Measurements from ENCODE around the gene CHST5.
"Not testable (repeated sequence)": the region's sequence is repeated elsewhere in the genome, so short reads cannot be mapped to it uniquely, and the experiment has no call there.

The CHST5 gene

DNA sequence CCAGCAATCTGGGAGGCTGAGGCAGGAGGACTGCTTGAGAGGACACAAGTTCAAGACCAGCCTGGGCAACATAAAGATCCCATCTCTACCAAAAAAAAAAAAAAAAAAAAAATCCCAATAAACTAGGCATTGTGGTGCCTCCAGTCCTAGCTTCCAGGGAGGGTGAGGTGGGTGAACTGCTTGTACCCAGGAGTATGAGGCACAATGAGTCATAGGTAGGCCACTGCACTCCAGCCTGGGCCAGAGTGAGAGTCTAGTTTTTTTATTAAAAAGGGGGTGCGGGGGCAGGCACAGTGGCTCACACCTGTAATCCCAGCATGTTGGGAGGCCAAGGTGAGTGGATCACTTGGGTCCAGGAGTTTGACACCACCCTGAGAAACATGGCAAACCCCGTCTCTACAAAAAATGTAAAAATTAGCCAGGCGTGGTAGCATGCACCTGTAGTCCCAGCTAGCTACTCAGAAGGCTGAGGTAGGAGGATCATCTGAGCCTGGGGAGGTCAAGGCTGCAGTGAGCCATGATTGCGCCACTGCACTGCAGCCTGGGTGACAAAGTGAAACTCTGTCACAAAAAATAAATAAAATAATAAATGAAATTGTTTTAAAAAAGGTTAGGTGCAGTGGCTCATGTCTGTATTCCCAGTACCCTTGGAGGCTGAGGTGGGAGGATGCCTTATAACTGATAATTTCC, 32.8 kb downstream of the CHST5 start:
- no peak for DNase-seq

DNA sequence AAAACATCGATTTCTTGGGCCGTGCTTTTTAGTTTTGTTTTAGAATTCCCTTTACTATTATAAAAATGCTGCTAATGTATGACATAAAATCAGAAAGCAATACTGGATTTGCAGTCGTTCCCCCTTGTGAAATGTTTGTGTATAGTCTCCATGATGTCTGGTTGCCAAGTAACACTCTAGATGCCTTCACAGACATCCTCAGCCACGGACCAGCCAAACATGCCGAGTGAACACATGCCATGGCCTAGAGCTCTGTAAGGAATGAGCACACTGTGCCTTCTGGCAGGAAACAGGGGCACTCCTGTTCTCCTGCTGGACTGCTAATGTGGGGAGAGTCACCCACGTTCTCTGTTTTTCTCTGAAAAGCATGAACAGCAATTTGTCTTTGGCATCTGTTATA, 34.1 kb downstream of the CHST5 start:
- not testable (repeated sequence) for DNase-seq

GRCh38 chr16:75501359-75501758, 34.5 kb downstream of the CHST5 start:
- no peak for DNase-seq

- DNase-seq, result not testable (repeated sequence)
Observed at GRCh38 chr16:75498605-75499322, 37.1 kb downstream of the CHST5 start.

DNA sequence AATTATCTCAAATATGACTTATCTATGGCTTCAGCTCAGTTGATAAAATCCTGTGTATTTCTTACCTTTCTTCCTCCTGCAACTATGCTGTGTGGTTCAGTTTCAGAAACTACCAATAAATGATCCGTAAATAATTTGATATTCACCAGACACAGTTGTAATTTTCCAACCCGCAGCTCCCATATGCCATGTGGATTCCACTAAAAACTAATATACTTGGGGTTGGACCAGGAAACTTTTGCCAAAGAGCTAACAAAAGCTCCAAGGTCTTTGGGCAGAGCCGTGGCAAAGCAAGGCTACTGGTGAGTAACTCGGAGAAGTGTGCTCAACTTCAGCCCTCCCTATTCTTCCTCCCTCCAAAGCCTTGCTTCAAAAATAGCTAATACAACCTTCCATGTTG, 38.4 kb downstream of the CHST5 start:
- DNase-seq, result no peak

GRCh38 chr16:75495076-75495674, 40.7 kb downstream of the CHST5 start, which contains the start of gene CHST6:
Gene CHST6, minus strand, starts transcription at chr16:75495441. Its CDS starts 15,613 bp downstream, at chr16:75479828.
- no peak for DNase-seq

DNA sequence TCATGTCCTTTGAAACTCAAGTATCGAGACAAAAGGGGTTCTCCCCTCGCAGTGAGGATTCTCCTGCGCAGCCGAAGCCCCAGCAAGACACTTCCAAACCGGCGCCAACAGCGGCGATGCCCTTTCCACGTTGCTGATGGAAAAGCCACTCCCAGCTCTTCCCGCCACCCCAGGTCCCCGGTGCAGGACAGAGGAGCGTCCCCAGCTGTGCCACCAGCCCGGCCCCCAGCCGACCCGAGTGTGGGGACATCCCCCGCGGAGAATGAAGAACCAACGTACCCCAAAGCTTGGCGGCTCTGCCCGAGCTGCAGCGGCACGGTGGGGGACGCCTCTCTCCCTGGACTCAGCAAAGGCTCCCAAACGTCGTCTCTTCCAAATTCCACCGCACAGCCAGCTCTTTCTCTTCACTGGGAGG, 41.2 kb downstream of the CHST5 start:
- DNase-seq, result no peak

GRCh38 chr16:75494184-75494583, 41.7 kb downstream of the CHST5 start:
- DNase-seq, result no peak

DNA sequence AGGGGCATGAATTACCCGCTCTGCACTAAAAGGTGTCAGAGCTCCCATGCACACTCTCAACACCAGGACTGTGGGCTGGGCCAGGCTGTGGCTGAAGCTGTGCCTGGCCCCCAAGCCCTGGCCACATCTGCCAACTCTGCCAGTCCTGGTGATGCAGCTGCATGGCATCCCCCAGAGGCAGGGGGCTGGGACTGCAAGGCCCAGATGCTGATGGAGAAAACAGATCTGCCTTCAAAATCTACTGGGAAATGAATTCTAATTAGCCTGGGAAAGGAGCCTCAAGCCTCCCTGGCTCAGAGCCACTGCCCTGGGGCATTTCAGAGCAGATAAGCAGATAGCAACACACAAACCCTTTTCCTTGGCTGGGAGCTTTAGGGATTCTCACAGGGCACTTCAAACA, 44.0 kb downstream of the CHST5 start:
- DNase-seq, result no peak

DNA sequence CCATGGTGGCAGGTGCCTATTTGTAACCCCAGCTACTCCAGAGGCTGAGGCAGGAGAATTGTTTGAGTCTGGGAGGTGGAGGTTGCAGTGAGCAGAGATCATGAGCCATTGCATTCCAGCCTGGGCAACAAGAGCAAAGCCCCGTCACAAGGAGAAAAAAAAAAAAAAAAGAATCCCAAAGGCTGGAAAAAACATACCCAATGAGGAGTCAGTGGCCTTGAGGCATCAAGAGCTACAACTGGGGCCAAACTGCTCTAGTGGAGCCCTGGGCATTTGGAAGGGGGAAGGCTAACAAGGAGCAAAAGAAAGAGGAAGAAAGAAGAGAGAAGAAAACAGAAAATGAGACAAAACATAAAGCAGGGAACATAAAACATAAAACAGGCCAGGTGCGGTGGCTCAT, 47.6 kb downstream of the CHST5 start:
- DNase-seq, result no peak

- no peak for DNase-seq
Observed at GRCh38 chr16:75486676-75487313, 49.1 kb downstream of the CHST5 start.

GRCh38 chr16:75486014-75486675, 49.8 kb downstream of the CHST5 start:
- no peak for DNase-seq

DNA sequence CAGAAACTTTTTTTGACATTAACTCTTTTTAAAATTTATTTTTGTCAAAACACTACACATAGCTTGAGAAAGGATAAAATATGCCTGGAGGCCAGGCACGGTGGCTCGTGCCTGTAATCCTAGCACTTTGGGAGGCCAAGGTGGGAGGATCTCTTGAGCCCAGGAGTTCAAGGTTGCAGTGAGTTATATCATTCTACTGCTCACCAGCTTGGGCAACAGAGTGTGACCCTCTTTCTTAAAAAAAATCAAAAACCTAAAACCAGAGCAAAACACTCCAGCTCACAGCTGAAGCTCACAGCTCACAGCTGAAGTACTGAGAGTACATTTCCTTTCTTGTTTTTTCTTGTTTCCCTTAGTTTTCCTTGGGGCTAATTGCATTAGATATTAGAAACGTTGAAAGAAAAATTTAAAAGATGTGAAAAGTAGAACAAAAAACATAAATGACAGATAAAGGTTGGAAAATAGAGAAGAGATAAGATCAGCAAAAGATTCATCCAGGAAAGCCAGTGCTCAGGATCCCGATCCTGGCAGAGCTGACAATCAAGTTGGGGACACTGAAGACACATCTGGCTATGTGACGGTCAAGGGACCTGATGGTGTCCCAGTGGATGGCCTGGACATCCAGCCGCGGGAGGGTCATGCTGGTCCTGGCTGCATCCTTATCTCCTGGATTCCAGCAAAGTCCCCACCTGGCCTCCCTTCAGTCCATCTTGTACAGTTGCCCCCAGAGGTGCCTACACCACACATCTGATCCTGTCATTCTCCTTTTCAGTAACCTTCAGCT, 50.5 kb downstream of the CHST5 start:
- no peak for DNase-seq

- no peak for DNase-seq
Observed at GRCh38 chr16:75483222-75483621, 52.7 kb downstream of the CHST5 start.

GRCh38 chr16:75482434-75483205, 53.3 kb downstream of the CHST5 start:
- DNase-seq, result no peak

- no peak for DNase-seq
Observed at GRCh38 chr16:75481475-75481874, 54.4 kb downstream of the CHST5 start.

GRCh38 chr16:75479421-75479990, 56.4 kb downstream of the CHST5 start:
- no peak for DNase-seq
